GM12864 (cell line): ENCODE results near the gene SBNO2.

ENCODE experiments used
- DNase-seq: peaks from one replicate; pipeline ENCODE4 v3.0.0-alpha.2; 2011; ENCODE audit warnings: low read depth
- H3K4me3 ChIP-seq: 2 replicates; pipeline ENCODE4 v1.5.1; 2011; ENCODE audit warnings: mild to moderate bottlenecking, low read depth, low read length, control low read depth
- CTCF ChIP-seq: IDR thresholded peaks from 2 replicates; pipeline ENCODE4 v1.5.1; 2011; ENCODE audit warnings: low read depth, mild to moderate bottlenecking, moderate library complexity, low read length, control low read depth, inconsistent platforms; ENCODE audit errors: missing control alignments

Gene SBNO2

GRCh38 chr19:1166872-1167573, 7.0 kb downstream of the SBNO2 start:
- no peak for DNase-seq
- H3K4me3 ChIP-seq, result no peak overlapping the region

DNA sequence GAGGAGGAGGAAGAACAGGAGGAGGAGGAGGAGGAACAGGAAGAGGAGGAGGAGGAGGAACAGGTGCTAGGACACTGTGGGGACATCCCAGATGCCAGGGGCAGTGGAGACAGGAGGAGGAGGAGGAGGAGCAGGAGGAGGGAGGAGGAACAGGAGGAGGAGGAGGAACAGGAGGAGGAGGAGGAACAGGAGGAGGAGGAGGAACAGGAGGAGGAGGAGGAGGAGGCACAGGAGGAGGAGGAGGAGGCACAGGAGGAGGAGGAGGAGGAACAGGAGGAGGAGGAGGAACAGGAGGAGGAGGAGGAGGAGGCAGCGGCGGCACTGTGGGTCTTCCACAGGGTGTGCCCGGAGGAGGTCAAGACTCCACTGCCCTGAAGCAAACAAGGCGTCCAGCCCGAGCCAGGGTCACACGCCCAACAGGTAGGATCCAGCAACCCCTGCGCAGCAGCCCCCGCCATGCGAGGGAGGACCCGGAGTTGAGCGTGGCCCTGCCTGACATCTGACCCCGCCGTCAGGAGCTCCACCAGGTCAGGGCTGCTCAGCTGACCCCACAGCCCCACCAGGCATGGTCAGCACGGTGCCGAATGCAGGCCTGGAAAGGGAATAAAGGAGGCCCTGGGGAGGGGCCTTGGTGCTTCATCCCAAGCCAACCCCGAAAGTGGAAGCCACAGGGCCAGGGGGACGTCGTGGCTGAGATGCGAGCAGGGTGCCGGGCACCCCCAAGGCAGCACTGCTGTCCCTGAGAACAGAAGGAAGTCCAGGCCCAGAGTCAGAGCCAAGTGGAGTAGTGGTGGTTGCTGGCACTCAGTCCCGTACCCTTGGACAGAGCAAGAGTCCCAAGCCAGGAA, 9.2 kb downstream of the SBNO2 start:
- TF ChIP-seq CTCF, result no peak
- no peak for DNase-seq
- no peak overlapping the region for H3K4me3 ChIP-seq

More at GRCh38 chr19:1166872-1167573, 7.0 kb downstream of the SBNO2 start:
- TF ChIP-seq CTCF, result no peak

DNA sequence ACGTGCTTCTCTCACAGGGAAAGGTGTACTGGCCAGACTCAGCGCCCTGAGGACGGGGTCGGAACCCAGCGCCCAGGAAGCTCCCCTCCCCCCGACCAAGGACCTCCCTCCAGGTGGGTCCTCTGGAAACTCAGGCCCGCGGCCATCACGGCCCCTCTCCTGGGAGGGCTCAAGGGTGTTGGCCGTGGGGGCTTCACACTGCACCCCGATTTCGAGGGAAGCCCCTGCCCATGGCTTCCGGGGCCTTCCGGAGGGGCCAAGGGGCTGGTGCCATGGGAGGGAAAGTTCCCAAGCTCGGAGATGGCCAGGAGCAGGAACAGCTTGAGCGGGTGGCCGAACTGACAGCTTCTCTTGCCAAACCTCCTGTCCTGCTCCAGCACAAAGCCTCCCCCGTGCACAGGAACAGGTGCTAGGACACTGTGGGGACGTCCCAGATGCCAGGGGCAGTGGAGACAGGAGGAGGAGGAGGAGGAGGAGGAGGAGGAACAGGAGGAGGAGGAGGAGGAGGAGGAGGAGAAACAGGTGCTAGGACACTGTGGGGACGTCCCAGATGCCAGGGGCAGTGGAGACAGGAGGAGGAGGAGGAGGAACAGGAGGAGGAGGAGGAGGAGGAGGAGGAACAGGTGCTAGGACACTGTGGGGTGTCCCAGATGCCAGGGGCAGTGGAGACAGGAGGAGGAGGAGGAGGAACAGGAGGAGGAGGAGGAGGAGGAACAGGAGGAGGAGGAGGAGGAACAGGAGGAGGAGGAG, 10.0 kb downstream of the SBNO2 start:
- TF ChIP-seq CTCF, result no peak
- no peak for DNase-seq
- no peak overlapping the region for H3K4me3 ChIP-seq

DNA sequence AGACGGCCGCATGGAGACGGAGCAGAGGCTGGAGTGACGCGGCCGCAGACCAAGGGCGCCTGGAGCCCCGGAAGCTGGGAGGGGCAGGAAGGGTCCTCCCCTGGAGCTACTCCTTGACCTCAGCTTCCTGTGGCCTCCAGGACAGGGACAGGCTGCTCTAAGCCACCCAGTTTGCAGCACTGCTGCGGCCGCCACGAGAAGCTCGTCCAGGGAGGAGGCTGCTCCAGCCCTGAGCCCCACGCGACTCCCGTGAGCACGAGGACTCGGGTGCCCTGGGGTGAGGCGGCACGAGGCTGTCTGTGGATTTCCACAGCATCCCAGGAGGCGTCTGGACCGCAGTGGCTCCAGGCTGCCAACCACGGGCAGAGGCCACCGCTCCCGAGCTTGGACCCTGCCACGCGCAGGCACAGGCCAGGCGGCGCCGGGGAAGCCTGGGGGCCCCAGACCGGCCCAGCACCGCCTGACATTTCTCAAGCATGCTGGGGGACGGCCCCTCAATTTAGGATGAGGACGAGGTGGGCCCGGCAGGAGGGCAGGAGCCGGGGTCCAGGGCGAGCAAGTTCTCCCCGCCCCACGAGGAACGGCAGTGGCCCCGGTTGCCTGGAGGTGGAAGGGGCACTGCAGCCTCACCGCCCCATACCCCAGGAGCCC, 10.7 kb downstream of the SBNO2 start:
- TF ChIP-seq CTCF, result no peak
- H3K4me3 ChIP-seq, result no peak overlapping the region
- no peak for DNase-seq

- H3K4me3 ChIP-seq, result no peak overlapping the region
- DNase-seq, result no peak
- no peak for TF ChIP-seq CTCF
Measured at GRCh38 chr19:1162404-1163282, 11.4 kb downstream of the SBNO2 start.

- no peak overlapping the region for H3K4me3 ChIP-seq
- TF ChIP-seq CTCF, result no peak
- DNase-seq, result no peak
Measured at GRCh38 chr19:1161716-1162115, 12.4 kb downstream of the SBNO2 start.
